NCI-H2107 treated with DMSO at 0.1 percent for 48 hours (cell line): Measurements from ENCODE around the gene ROBO1.
"Not testable (repeated sequence)": the region's sequence is repeated elsewhere in the genome, so short reads cannot be mapped to it uniquely, and the experiment has no call there.

Experiments used
- DNase-seq: peaks from one replicate; lab custom pipeline; 2025; ENCODE audit not compliant: unreplicated experiment; lab: John Stamatoyannopoulos, UW

Gene ROBO1

GRCh38 chr3:79767905-79768267 is at the start of gene ROBO1:
Gene ROBO1 (minus strand): TSS chr3:79767998.
- DNase-seq = peak; percentile 44

DNA sequence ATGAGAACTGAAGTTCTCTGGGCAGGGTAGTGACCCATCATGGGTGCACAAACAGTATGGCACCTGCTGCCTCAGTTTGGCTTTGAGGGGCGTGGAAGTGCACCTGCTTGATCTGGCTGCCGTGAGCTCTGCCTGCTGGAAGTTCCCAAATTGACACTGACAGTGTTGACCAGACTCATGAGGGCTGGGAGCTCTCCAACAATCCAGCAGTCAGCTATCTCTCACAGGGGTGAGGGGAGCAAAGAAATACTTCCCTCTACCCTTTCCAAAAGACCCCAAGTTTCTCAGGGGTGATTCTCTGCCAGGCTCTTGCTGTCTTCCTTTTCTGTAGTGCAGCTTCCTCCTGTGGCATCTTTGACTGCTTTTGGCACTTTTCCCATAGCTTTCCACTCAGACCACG is 49.4 kb upstream of the ROBO1 start:
- no peak for DNase-seq

- DNase-seq = no peak
Measured at GRCh38 chr3:79815478-79815877, 47.7 kb upstream of the ROBO1 start.

DNA sequence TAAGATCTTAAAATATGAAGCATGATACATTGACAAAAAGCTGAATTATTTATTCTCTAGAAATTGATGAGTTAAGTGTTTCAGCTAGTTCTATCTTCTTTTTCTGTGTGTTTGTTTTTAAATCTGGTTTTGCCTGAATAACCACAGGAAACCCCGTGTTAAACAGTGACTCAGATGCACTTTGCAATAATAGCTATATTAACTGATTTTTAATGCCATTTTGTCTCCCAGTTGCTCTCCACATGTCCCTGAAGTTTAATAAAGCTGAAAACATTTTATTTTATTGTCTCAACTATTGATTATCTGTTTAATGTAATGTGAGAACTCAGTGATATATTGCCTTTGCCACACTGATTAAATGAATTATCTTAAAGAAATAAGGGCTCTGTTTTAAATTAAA is 42.8 kb upstream of the ROBO1 start:
- DNase-seq = no peak

DNA sequence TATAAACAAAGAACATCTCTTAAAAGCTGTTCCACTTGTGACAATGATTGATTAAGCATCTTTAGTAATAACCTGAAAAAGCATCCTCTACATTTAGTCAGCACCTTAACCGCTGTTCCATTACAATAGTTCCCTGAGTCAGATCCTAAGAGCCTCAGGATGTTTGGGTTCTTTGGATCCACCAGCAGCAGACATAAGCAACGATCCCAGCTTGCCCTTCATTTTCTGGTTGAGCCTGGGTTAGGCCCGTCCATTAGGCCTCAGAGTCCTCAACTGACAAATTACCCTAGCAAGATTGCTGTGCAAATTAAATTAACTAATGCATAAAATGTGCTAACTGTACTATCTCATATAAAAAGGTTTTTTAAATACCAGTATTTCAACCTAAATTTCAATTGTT is 42.3 kb upstream of the ROBO1 start:
- DNase-seq = no peak

GRCh38 chr3:79809106-79809505 is 41.3 kb upstream of the ROBO1 start:
- no peak for DNase-seq

- no peak for DNase-seq
Measured at GRCh38 chr3:79808515-79808914, 40.7 kb upstream of the ROBO1 start.

DNA sequence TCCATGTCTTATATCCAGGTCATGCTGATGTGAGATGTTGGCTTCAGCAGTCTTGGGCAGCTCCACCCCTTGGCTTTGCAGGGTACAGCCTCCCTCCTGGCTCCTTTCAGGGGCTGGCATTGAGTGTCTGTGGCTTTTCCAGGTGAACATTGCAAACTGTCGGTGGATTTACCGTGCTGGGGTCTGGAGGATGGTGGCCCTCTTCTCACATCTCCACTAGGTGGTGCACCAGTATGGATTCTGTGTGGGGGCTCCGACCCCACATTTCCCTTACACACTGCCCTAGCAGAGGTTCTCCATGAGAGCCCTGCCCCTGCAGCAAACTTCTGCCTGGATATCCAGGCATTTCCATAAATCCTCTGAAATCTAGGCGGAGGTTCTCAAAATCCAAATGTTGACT is 22.4 kb upstream of the ROBO1 start:
- not testable (repeated sequence) for DNase-seq

DNA sequence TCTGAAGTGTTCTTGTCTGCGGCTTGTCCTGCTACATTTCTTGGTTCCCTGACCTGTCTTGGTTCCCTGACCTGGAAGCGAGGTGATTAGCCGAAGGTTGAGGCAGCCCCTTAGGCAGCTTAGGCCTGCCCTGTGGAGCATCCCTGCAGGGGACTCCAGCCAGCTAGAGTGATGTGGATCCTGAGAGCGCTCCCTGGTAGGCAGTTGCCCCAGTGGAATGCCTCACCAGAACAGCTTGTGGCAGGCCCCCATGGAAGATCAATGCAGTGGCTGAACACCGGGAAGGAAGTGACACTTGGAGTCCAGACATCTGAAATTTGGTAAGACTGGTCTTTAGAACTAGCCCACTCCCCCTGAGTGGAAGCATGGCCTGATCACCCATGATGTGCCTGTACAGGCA is 5.5 kb upstream of the ROBO1 start:
- no peak for DNase-seq

- DNase-seq = no peak
Measured at GRCh38 chr3:79769229-79769628, 1.4 kb upstream of the ROBO1 start.

GRCh38 chr3:79767194-79767904 is 449 bp downstream of the ROBO1 start:
- DNase-seq = peak; percentile 44

DNA sequence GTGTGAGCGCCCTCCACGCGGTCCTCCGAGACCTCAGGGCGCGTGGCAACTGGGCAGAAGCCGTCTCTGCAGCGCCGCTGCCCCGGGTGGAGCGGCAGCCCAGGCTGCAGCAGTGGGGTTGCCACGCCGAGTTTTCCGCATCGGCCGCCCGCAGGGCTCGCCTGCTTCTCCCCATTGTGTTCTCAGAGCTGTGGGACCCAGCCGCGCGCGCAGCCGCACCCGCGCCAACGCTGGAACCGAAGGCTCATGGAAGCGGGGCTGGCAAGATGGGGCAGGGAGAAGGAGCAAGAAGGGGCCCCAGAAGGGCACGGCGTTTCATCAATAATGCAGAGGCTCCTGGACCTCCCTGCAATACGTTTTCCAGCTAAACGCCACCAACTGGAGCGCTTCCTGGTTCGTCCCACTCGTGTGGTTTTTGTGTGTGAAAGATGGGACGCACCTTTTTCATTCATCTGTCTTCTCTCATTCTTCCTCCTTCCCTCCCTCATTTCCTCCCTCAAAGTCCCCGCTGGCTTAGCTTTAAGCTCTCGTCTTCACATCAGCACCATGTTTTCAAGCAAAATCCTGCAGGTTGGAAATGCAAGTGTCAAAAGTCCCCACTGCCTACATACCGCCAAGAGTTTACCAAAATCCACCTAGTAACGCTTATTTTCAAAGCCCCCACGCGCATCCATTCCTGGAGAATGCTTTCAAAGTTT is 1.2 kb downstream of the ROBO1 start:
- DNase-seq = no peak

DNA sequence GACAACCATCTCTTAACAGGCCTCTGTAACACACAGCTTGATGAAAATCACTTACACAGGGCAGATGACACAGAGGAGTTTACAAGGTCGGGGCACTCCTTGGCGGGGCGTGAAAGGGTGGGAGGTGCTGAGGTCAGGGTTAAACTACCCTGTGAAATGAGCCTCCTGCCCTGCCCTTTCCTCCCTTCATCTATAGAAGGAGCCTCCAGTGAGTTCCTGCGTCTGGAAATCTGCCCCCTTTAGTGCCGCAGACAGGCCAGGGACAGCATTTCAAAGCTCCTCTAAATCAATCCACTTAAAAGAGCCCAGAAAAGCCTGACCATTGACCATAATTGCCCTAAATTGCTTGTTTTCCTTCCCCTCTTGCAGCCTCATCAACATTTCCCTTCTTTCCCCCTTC is 1.9 kb downstream of the ROBO1 start:
- DNase-seq = no peak

GRCh38 chr3:79761441-79761840 is 6.4 kb downstream of the ROBO1 start:
- no peak for DNase-seq

- no peak for DNase-seq
Measured at GRCh38 chr3:79751703-79752102, 16.1 kb downstream of the ROBO1 start.

DNA sequence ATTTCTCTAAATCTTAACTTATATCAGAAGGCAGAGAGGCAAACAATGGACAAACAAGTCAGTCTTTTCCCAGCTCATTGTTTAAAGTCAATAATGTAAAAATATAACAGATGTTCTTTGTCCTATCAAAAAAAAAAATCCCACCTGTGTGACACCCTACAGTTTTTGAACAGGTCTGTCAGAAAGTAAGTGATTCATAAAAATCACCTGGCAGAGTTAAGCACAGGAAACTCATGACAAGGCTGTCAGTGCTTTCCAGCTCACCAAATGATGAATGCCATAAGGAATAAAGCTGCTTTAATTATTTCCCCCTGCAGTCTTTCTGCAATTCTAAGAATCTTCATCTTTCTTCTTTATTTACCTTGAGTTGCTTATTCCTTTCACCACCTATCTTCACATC is 30.3 kb downstream of the ROBO1 start:
- DNase-seq = no peak

- DNase-seq = peak; percentile 8
Measured at GRCh38 chr3:79729096-79729495, 38.7 kb downstream of the ROBO1 start.

DNA sequence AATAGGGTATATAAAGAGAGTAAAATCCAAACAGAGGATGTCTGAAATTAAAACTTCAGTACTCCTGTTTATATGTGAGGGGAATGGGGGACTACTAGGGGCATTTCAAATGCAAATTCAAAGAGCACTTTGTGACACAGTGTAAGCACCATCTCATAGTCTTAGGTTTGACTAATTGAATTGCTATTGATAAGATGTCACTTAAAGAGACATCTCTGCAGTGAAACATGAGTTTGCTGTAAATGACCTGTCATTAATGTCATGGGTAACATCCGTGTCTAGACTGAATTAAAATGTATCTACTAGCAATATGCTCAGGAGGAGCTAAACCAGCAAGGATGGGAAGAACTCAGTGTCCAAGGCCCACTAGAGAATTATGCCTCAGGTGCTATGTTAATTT is 41.0 kb downstream of the ROBO1 start:
- no peak for DNase-seq

DNA sequence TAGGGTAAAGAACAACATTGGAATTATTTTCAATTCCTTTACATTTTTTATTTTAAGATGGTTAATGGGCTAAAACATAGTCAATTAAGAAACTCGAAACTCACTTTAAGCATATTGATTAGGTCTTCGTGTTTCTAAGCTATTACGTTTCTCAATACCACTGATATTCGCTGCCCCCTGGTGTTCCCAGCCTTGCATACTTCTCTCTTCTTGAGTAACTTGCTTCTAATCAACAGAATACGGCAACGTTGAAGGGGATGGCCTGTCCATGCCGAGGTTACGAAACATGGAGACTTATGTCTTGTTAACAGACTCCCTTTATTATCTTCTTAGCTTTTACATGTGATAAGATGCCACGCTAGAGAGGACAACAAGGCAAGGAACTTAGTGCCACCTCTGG is 43.6 kb downstream of the ROBO1 start:
- DNase-seq = no peak

DNA sequence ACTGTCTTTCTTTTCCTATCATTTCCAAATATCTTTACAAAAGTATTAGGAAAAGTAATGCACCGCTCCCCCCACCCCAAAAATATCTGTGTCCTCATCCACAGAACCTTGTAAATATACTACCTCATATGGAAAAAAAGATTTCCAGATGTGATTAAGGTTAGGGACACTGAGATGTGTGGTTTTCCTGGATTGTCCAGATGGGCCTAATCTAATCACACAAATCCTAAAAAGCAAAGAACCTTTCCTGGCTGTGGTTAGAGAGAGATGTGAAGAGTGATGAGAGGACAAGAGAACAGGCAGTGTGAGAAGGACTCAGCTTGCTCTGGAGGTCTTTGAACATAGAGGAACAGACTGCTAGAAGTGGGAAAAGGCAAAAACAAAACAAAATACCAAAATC is 77.7 kb downstream of the ROBO1 start:
- no peak for DNase-seq

DNA sequence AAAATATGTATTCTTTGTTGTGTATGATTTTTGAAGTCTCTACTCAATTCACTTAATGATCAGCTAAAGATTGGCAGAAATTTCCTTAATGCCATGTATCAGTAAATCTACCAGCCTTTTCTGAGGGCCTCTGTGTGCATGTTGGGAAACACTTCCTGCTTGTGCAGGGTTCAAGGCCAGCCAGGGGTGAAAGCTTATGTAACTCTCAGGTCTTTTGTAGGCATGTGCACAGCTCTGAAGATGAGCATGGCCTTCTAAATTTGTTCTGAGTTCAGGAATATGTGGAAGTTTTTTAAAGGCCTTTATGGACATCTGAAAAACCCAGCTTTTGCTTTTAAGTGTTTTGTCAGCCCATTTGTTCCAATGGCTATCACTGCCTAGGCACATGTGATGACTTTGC is 82.7 kb downstream of the ROBO1 start:
- DNase-seq = no peak

DNA sequence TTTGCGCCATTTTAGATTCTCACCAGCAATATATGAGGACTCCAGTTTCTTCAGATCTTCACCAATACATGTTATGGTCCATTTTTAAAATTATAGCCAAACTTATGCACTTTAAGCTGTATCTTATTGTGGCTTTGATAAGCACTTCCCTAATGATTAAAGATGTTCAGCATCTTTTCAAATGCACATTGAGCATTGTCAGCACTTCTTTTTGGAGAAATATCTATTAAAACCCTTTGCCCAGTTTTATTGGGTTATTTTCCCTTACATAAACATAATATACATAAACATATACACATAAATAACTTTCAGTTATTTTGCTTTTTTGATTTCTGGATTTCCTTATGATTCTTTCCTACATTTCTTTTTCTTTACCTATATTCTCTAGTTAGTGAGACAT is 83.8 kb downstream of the ROBO1 start:
- no peak for DNase-seq

DNA sequence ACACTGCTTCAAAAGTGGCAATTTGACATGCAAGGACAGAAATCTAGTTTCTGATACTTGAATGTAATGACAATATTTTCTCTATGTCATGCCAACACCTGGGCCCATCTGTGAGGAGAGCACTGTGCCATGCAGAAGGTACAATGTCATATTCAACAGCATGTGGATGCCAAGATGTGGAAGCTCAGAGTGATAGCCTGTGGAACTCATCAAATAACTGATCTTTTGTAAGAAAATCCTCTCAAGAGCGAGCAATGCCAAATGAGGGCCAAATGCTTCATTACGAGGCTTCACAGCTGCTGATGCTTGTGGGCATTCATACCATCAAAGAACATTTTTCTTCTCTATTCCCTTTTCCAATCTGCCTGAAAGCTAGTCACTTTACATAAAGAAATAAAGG is 95.1 kb downstream of the ROBO1 start:
- no peak for DNase-seq
